H9 (cell line): ENCODE data around the gene DDX55. TPM values are rescaled to one million over a fixed set of nuclear protein-coding genes. Genes with fewer than 3 reads are reported as not detected.

ENCODE experiments used
- DNase-seq: peaks from one replicate; pipeline ENCODE4 v3.0.0-alpha.2; 2017
- H2AFZ ChIP-seq: one replicate; pipeline ENCODE4 v1.6.1; 2013; ENCODE audit warnings: mild to moderate bottlenecking, low read length, control low read depth, moderate library complexity
- H2AK5ac ChIP-seq: 2 replicates; pipeline ENCODE4 v1.6.1; 2013; ENCODE audit warnings: low read length, control low read depth, mixed read lengths; ENCODE audit not compliant: insufficient read length
- H2BK120ac ChIP-seq: one replicate; pipeline ENCODE4 v1.6.1; 2013; ENCODE audit warnings: low read depth, mild to moderate bottlenecking, low read length, control low read depth, inconsistent platforms; ENCODE audit not compliant: poor library complexity, severe bottlenecking
- H2BK12ac ChIP-seq: 2 replicates; pipeline ENCODE4 v1.6.1; 2013; ENCODE audit warnings: low read length, control low read depth, mixed read lengths, low read depth; ENCODE audit not compliant: insufficient read length
- H2BK15ac ChIP-seq: 2 replicates; pipeline ENCODE4 v1.6.1; 2013; ENCODE audit warnings: low read depth, low read length, control low read depth
- H2BK20ac ChIP-seq: one replicate; pipeline ENCODE4 v1.6.1; 2013; ENCODE audit warnings: low read depth, mild to moderate bottlenecking, low read length, control low read depth, inconsistent platforms; ENCODE audit not compliant: poor library complexity, severe bottlenecking
- H2BK5ac ChIP-seq: 2 replicates; pipeline ENCODE4 v1.6.1; 2013; ENCODE audit warnings: low read length, control low read depth, mixed read lengths; ENCODE audit not compliant: insufficient read length
- H3K14ac ChIP-seq: 2 replicates; pipeline ENCODE4 v1.6.1; 2013; ENCODE audit warnings: low read length, control low read depth; ENCODE audit not compliant: insufficient read depth
- H3K18ac ChIP-seq: 2 replicates; pipeline ENCODE4 v1.6.1; 2013; ENCODE audit warnings: low read depth, mild to moderate bottlenecking, mixed read lengths, low read length, control low read depth; ENCODE audit not compliant: insufficient read length
- H3K23ac ChIP-seq: 2 replicates; pipeline ENCODE4 v1.6.1; 2013; ENCODE audit warnings: low read length, control low read depth, mixed read lengths, low read depth; ENCODE audit not compliant: insufficient read length
- H3K23me2 ChIP-seq: 2 replicates; pipeline ENCODE4 v1.6.1; 2013; ENCODE audit warnings: low read depth, mild to moderate bottlenecking, mixed read lengths, low read length, control low read depth; ENCODE audit not compliant: insufficient read length, poor library complexity, severe bottlenecking
- H3K27ac ChIP-seq: 2 replicates; pipeline ENCODE4 v1.5.1; 2013; ENCODE audit warnings: low read length, control low read depth, mixed read lengths, low read depth; ENCODE audit not compliant: insufficient read length
- H3K27me3 ChIP-seq: 2 replicates; pipeline ENCODE4 v1.6.1; 2013; ENCODE audit warnings: low read length, control low read depth, inconsistent platforms; ENCODE audit not compliant: insufficient read depth
- H3K4ac ChIP-seq: 2 replicates; pipeline ENCODE4 v1.6.1; 2013; ENCODE audit warnings: low read depth, mild to moderate bottlenecking, control low read depth, inconsistent platforms, low read length, moderate library complexity
- H3K4me1 ChIP-seq: 2 replicates; pipeline ENCODE4 v1.6.1; 2013; ENCODE audit warnings: low read length, control low read depth, inconsistent platforms; ENCODE audit not compliant: insufficient read depth
- H3K4me2 ChIP-seq: 2 replicates; pipeline ENCODE4 v1.6.1; 2013; ENCODE audit warnings: low read length, control low read depth, mixed read lengths; ENCODE audit not compliant: insufficient read length, insufficient read depth
- H3K56ac ChIP-seq: 2 replicates; pipeline ENCODE4 v1.6.1; 2013; ENCODE audit warnings: low read depth, mild to moderate bottlenecking, mixed read lengths, low read length, control low read depth; ENCODE audit not compliant: insufficient read length
- H3K79me1 ChIP-seq: 2 replicates; pipeline ENCODE4 v1.6.1; 2013; ENCODE audit warnings: low read depth, mild to moderate bottlenecking, moderate library complexity, low read length, control low read depth, inconsistent platforms; ENCODE audit not compliant: insufficient read depth, poor library complexity, severe bottlenecking
- H3K79me2 ChIP-seq: 2 replicates; pipeline ENCODE4 v1.6.1; 2013; ENCODE audit warnings: low read length, control low read depth, inconsistent platforms; ENCODE audit not compliant: insufficient read depth
- H3K9ac ChIP-seq: 2 replicates; pipeline ENCODE4 v1.6.1; 2013; ENCODE audit warnings: low read length, control low read depth, mixed read lengths; ENCODE audit not compliant: insufficient read length; ENCODE audit errors: extremely low read depth
- H3K9me3 ChIP-seq: one replicate; pipeline ENCODE4 v1.6.1; 2013; ENCODE audit warnings: low read depth, low read length, inconsistent platforms; ENCODE audit not compliant: control insufficient read depth
- H3T11ph ChIP-seq: one replicate; pipeline ENCODE4 v1.6.1; 2013; ENCODE audit warnings: mild to moderate bottlenecking, low read length, control low read depth, inconsistent platforms
- H4K20me1 ChIP-seq: one replicate; pipeline ENCODE4 v1.6.1; 2013; ENCODE audit not compliant: control insufficient read depth, insufficient read length, insufficient read depth
- H4K5ac ChIP-seq: 2 replicates; pipeline ENCODE4 v1.6.1; 2013; ENCODE audit warnings: low read depth, mild to moderate bottlenecking, mixed read lengths, low read length, control low read depth; ENCODE audit not compliant: insufficient read length
- H4K8ac ChIP-seq: replicated peaks from 2 replicates; pipeline ENCODE4 v1.6.1; 2013; ENCODE audit warnings: low read length, control low read depth, mixed read lengths, low read depth; ENCODE audit not compliant: insufficient read length
- H4K91ac ChIP-seq: 2 replicates; pipeline ENCODE4 v1.6.1; 2013; ENCODE audit warnings: low read depth, mild to moderate bottlenecking, moderate library complexity, mixed read lengths, low read length, control low read depth; ENCODE audit not compliant: insufficient read length
- H3K27ac Mint-ChIP-seq, 3 experiments: 2 replicates in 2 of 3; 3 replicates in 1 of 3; pipeline ENCODE4 v1.8.0; 2020 to 2021; ENCODE audit warnings: mixed read lengths in 3 of 3, mild to moderate bottlenecking in 1 of 3, moderate library complexity in 1 of 3
- H3K27me3 Mint-ChIP-seq: 2 replicates; pipeline ENCODE4 v1.8.0; 2021; ENCODE audit warnings: low read depth, mild to moderate bottlenecking, moderate library complexity, mixed read lengths
- H3K36me3 Mint-ChIP-seq, 3 experiments: 2 replicates in 2 of 3; 3 replicates in 1 of 3; pipeline ENCODE4 v1.8.0; 2020 to 2021; ENCODE audit warnings: low read depth in 3 of 3, mixed read lengths in 3 of 3; ENCODE audit not compliant: insufficient read depth in 1 of 3
- H3K4me1 Mint-ChIP-seq, 2 experiments: 2 replicates each; pipeline ENCODE4 v1.8.0; 2020; ENCODE audit warnings: mixed read lengths in 2 of 2
- H3K4me3 Mint-ChIP-seq, 2 experiments: 2 replicates in 1 of 2; 3 replicates in 1 of 2; pipeline ENCODE4 v1.8.0; 2020 to 2021; ENCODE audit warnings: mild to moderate bottlenecking in 2 of 2, mixed read lengths in 2 of 2, moderate library complexity in 1 of 2
- H3K9me3 Mint-ChIP-seq, 2 experiments: 2 replicates in 1 of 2; 3 replicates in 1 of 2; pipeline ENCODE4 v1.8.0; 2020; ENCODE audit warnings: mild to moderate bottlenecking in 2 of 2, mixed read lengths in 2 of 2, moderate library complexity in 1 of 2
- CTCF ChIP-seq: fragments of 200-600 bp; sonication (generic); conservative IDR thresholded peaks from 3 replicates; pipeline ENCODE4 v1.8.0; 2021; ENCODE audit warnings: antibody characterized with exemption, mild to moderate bottlenecking
- WGBS: extraction: QIAGEN DNeasy Blood & Tissue Kit; methylation state at CpG from one replicate; pipeline ENCODE4 v1.1.7; 2013; ENCODE audit warnings: missing lambda C conversion rate, low lambda C conversion rate, mixed read lengths; ENCODE audit not compliant: insufficient read length; ENCODE audit errors: extremely low coverage; 5-methylcytosine and 5-hydroxymethylcytosine counted together
- total RNA-seq: library from RNA; stranded (reverse); gene quantifications from 2 replicates; pipeline ENCODE4 v1.2.1, GENCODE V29; 2021

Gene DDX55
- total RNA-seq, 1 experiment from 2014 or later, result 51.7 TPM

GRCh38 chr12:123667771-123668170 is 65.9 kb downstream of the DDX55 start:
- no peak overlapping the region for H3T11ph ChIP-seq
- no peaks in the 10 kb centered on the region for H3K9me3 ChIP-seq
- no peaks in the 10 kb centered on the region for H3K4me1 ChIP-seq
- Mint-ChIP-seq H3K36me3 (peaks cover 6 to 8% (median 6%) of the 10 kb centered on the region in 3 experiments; a peak in 6 of 7 replicates), H3K4me1 (peaks cover 3 to 9% of the 10 kb centered on the region in 2 experiments), H3K4me3 (no peak overlapping the region), H3K27ac (no peak overlapping the region), H3K27me3 (no peaks in the 10 kb centered on the region), H3K9me3 (no peaks in the 10 kb centered on the region)
- H4K8ac ChIP-seq, result no peak overlapping the region
- H4K91ac ChIP-seq, result no peak overlapping the region
- no peak overlapping the region for H2AK5ac ChIP-seq
- no peak overlapping the region for H2AFZ ChIP-seq
- H4K5ac ChIP-seq, result no peak overlapping the region
- H2BK120ac ChIP-seq, result no peak overlapping the region
- H3K56ac ChIP-seq, result no peak overlapping the region
- H3K23me2 ChIP-seq, result peaks cover 5% of the 10 kb centered on the region
- no peaks in the 10 kb centered on the region for H3K27me3 ChIP-seq
- H3K79me2 ChIP-seq, result no peaks in the 10 kb centered on the region
- H3K9ac ChIP-seq, result no peak overlapping the region
- no peak overlapping the region for H3K23ac ChIP-seq
- H3K27ac ChIP-seq, result no peak overlapping the region
- H3K18ac ChIP-seq, result no peak overlapping the region
- no peak for TF ChIP-seq CTCF
- no peak overlapping the region for H2BK12ac ChIP-seq
- no peak overlapping the region for H3K4me2 ChIP-seq
- H3K4ac ChIP-seq, result no peak overlapping the region
- no peak for DNase-seq
- WGBS, result no CpG with 5 or more reads among the region's 8 CpGs
- H2BK20ac ChIP-seq, result no peak overlapping the region
- no peak overlapping the region for H2BK15ac ChIP-seq
- no peak overlapping the region for H3K14ac ChIP-seq
- no peaks in the 10 kb centered on the region for H3K79me1 ChIP-seq
- no peak overlapping the region for H2BK5ac ChIP-seq
- no peaks in the 10 kb centered on the region for H4K20me1 ChIP-seq

Other genes with a start within 250 kb of the DDX55 start
- gene SBNO1, start 237.3 kb upstream of the DDX55 start, total RNA-seq, result 46.0 and 47.5 TPM in 2 replicates
- 21.7 and 23.8 TPM in 2 replicates for gene KMT5A, start 218.0 kb upstream of the DDX55 start, total RNA-seq
- gene RILPL2, start 165.4 kb upstream of the DDX55 start, total RNA-seq, result 1.3 and 1.4 TPM in 2 replicates
- 16.3 and 16.5 TPM in 2 replicates for gene SNRNP35, start 144.0 kb upstream of the DDX55 start, total RNA-seq
- 7.9 and 8.1 TPM in 2 replicates for gene RILPL1, start 68.4 kb upstream of the DDX55 start, total RNA-seq
- gene TMED2, start 17.5 kb upstream of the DDX55 start, total RNA-seq, result 204 and 205 TPM in 2 replicates
- gene EIF2B1, start 31.6 kb downstream of the DDX55 start, total RNA-seq, result 55.7 and 59.8 TPM in 2 replicates
- 39.2 and 41.0 TPM in 2 replicates for gene GTF2H3, start 31.7 kb downstream of the DDX55 start, total RNA-seq
- 7.4 and 7.7 TPM in 2 replicates for gene TCTN2, start 69.0 kb downstream of the DDX55 start, total RNA-seq
- gene ATP6V0A2, start 110.3 kb downstream of the DDX55 start, total RNA-seq, result 56.9 and 58.0 TPM in 2 replicates
- gene DNAH10, start 160.2 kb downstream of the DDX55 start, total RNA-seq, result 0.17 and 0.22 TPM in 2 replicates